Glutamatergic neuron (in vitro differentiated cells): ENCODE results near the gene FCMR. TPM values are rescaled to one million over a fixed set of nuclear protein-coding genes. Genes with fewer than 3 reads are reported as not detected.

ENCODE experiments used
- DNase-seq: peaks from one replicate; pipeline ENCODE4 v3.0.0; 2022
- H3K27ac Mint-ChIP-seq: one replicate; pipeline ENCODE4 v1.8.0; 2020; ENCODE audit warnings: mild to moderate bottlenecking, mixed read lengths, inconsistent platforms; ENCODE audit not compliant: unreplicated experiment
- H3K27me3 Mint-ChIP-seq: one replicate; pipeline ENCODE4 v1.8.0; 2020; ENCODE audit warnings: mild to moderate bottlenecking, moderate library complexity, mixed read lengths, inconsistent platforms; ENCODE audit not compliant: unreplicated experiment
- H3K36me3 Mint-ChIP-seq: one replicate; pipeline ENCODE4 v1.8.0; 2020; ENCODE audit warnings: mild to moderate bottlenecking, mixed read lengths, inconsistent platforms; ENCODE audit not compliant: unreplicated experiment
- H3K4me1 Mint-ChIP-seq: one replicate; pipeline ENCODE4 v1.8.0; 2020; ENCODE audit warnings: mild to moderate bottlenecking, low read depth, mixed read lengths, inconsistent platforms; ENCODE audit not compliant: unreplicated experiment
- H3K4me3 Mint-ChIP-seq: one replicate; pipeline ENCODE4 v1.8.0; 2020; ENCODE audit warnings: mild to moderate bottlenecking, mixed read lengths, inconsistent platforms; ENCODE audit not compliant: unreplicated experiment
- H3K9me3 Mint-ChIP-seq: one replicate; pipeline ENCODE4 v1.8.0; 2020; ENCODE audit warnings: mild to moderate bottlenecking, moderate library complexity, mixed read lengths, inconsistent platforms; ENCODE audit not compliant: unreplicated experiment
- total RNA-seq: library from RNA; stranded (reverse); fragmentation: NEBNext Ultra II Directional; extraction: Animal tissue kit (Norgen Biotek cat#: 25700); gene quantifications from one replicate; pipeline ENCODE4 v1.2.1, GENCODE V29; 2021; ENCODE audit not compliant: unreplicated experiment
- TF ChIP-seq, protein P1 (sequence below): fragments of 200-600 bp; sonication (generic); IDR thresholded peaks from one replicate; pipeline ENCODE4 v1.5.0; 2021; ENCODE audit not compliant: partially characterized antibody, unreplicated experiment

Gene FCMR
- total RNA-seq, 1 donor from 2014 or later, result not detected

DNA sequence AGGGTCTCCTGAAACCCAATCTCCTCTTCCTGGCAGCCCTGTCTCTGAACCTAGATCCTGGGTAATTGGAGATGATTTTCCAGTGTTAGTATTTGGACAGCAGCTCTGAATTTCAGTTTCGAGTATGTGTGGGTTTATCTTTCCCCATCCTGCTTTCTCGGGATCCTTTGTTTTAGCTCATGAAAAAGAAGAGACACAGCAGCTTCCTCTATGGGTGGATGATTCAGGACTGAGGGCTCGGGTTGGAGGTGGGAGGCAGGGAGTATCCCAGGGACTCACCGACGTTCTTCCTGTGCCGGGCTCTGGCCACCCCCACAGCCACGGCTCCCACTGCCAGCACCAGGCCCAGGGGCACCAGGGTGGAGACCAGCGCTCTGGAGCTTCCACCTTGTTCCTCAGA lies 10.4 kb upstream of the FCMR start:
- Mint-ChIP-seq H3K27ac (no peak overlapping the region), H3K36me3 (no peaks in the 10 kb centered on the region), H3K4me1 (no peaks in the 10 kb centered on the region), H3K27me3 (no peaks in the 10 kb centered on the region), H3K9me3 (peaks cover 2% of the 10 kb centered on the region), H3K4me3 (no peak overlapping the region)
- no peak for DNase-seq
- TF ChIP-seq, protein P1, sequence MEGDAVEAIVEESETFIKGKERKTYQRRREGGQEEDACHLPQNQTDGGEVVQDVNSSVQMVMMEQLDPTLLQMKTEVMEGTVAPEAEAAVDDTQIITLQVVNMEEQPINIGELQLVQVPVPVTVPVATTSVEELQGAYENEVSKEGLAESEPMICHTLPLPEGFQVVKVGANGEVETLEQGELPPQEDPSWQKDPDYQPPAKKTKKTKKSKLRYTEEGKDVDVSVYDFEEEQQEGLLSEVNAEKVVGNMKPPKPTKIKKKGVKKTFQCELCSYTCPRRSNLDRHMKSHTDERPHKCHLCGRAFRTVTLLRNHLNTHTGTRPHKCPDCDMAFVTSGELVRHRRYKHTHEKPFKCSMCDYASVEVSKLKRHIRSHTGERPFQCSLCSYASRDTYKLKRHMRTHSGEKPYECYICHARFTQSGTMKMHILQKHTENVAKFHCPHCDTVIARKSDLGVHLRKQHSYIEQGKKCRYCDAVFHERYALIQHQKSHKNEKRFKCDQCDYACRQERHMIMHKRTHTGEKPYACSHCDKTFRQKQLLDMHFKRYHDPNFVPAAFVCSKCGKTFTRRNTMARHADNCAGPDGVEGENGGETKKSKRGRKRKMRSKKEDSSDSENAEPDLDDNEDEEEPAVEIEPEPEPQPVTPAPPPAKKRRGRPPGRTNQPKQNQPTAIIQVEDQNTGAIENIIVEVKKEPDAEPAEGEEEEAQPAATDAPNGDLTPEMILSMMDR, result no peak

DNA sequence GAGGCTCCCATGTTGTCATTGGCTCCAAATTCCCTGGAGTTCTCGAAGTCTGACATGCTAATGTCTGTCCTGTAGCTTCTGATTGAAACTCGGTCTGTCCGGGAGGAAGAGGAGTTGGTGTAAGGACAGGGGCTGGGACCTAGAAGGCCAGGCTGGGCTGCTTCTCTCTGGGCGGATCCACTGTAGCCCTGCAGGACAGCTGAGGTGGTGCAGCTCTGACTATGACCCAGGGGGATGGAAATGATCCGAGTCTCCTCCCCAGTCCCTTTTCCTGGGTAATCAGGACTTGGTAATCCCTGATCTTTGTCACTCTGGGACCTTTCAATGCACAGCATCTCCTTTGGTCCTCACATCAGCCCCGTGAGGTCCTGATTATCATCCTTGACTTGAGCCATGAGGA lies 10.0 kb upstream of the FCMR start:
- TF ChIP-seq, protein P1, result peak; percentile 33
- Mint-ChIP-seq H3K4me3 (no peak overlapping the region), H3K36me3 (no peaks in the 10 kb centered on the region), H3K9me3 (peaks cover 2% of the 10 kb centered on the region), H3K27ac (no peak overlapping the region), H3K4me1 (no peaks in the 10 kb centered on the region), H3K27me3 (no peaks in the 10 kb centered on the region)
- DNase-seq, result no peak

DNA sequence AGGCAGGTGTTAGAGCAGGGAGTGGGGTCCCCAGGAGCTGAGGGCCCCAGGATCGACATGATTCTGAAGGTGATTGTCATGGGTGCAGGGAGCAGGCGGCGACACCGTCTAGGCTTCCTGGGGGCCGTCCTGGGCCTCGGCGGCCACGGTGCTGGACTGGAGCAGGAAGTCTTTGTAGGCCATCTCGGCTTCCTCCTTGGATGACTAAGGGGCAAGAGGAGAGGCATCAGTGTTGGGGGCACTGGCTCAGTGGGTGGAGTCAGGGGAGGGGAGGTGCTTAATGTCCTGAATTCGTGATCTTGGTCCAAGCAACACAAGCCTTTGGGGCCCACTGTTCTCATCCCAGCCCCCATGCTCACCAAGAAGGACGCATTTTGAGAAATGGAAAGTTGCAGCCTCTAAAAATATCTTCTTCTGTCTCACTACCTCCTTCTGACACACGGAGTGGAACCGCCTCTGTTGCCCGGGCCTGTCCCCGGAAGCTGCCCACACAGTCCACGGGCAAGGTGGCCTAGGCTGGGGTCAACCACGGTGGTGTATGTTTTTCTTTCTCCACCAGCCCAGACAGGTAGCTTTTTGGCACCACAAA lies 8.6 kb upstream of the FCMR start:
- no peak for DNase-seq
- no peaks in the 10 kb centered on the region for H3K27me3 Mint-ChIP-seq
- no peak overlapping the region for H3K4me3 Mint-ChIP-seq
- H3K27ac Mint-ChIP-seq, result no peak overlapping the region
- TF ChIP-seq, protein P1, result no peak
- no peaks in the 10 kb centered on the region for H3K4me1 Mint-ChIP-seq
- H3K36me3 Mint-ChIP-seq, result no peaks in the 10 kb centered on the region
- peaks cover 2% of the 10 kb centered on the region for H3K9me3 Mint-ChIP-seq

DNA sequence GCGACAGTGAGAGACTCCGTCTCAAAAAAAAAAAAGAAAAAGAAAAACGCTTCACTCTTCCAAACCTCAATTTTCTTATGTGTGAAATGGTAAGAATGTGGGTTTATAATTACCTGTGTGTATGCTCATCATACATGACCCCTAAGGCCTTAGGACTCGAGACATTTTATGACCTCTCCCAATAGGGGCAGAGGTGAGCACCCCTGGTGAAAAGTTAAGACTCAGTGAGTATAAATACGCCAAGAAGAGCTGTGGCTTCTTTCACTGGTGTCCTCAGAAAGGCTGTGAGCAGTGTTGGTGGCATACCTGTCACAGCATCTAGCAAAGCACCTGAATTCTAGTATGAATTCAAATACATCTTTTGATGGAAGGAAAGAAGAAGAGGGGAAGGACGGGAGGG lies 7.8 kb upstream of the FCMR start:
- Mint-ChIP-seq H3K4me3 (no peak overlapping the region), H3K27ac (no peak overlapping the region), H3K9me3 (no peaks in the 10 kb centered on the region), H3K27me3 (no peaks in the 10 kb centered on the region), H3K36me3 (no peaks in the 10 kb centered on the region), H3K4me1 (no peaks in the 10 kb centered on the region)
- TF ChIP-seq, protein P1, result no peak
- no peak for DNase-seq

DNA sequence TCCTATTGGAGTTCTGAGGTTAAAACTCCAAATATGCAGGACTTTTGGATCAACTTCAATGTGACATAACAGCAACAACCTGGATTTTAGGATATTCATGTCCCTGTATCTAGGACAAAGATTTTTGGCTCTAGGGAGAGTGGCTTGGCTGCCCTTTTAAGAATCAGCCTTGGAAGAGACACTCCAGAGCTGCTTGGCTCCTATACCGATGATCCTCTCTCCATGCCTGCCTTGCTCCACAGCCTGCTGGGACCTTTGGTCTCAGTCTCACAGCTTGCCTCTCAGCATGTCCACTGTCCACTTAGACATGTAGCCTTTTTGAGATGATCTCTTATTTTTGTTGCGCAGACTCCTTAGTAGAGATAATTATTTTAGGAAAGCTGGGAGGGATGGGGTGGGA lies 4.5 kb upstream of the FCMR start:
- no peak overlapping the region for H3K27ac Mint-ChIP-seq
- no peaks in the 10 kb centered on the region for H3K4me1 Mint-ChIP-seq
- TF ChIP-seq, protein P1, result no peak
- no peak overlapping the region for H3K4me3 Mint-ChIP-seq
- H3K27me3 Mint-ChIP-seq, result no peaks in the 10 kb centered on the region
- H3K36me3 Mint-ChIP-seq, result no peaks in the 10 kb centered on the region
- H3K9me3 Mint-ChIP-seq, result no peaks in the 10 kb centered on the region
- no peak for DNase-seq
